ENCODE measurements around the gene HECTD2.

GRCh38 chr10:91391920-91392319, 18.2 kb upstream of the HECTD2 start:
- TF ChIP-seq, protein P1, sequence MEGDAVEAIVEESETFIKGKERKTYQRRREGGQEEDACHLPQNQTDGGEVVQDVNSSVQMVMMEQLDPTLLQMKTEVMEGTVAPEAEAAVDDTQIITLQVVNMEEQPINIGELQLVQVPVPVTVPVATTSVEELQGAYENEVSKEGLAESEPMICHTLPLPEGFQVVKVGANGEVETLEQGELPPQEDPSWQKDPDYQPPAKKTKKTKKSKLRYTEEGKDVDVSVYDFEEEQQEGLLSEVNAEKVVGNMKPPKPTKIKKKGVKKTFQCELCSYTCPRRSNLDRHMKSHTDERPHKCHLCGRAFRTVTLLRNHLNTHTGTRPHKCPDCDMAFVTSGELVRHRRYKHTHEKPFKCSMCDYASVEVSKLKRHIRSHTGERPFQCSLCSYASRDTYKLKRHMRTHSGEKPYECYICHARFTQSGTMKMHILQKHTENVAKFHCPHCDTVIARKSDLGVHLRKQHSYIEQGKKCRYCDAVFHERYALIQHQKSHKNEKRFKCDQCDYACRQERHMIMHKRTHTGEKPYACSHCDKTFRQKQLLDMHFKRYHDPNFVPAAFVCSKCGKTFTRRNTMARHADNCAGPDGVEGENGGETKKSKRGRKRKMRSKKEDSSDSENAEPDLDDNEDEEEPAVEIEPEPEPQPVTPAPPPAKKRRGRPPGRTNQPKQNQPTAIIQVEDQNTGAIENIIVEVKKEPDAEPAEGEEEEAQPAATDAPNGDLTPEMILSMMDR (conservative IDR thresholded peaks at IDR 0.05; ENCODE audit: low read length), result no peak
- no peak for TF ChIP-seq EZH2phosphoT487 (IDR thresholded peaks at IDR 0.05; ENCODE audit: borderline replicate concordance, low read depth, low read length)
